ENCODE data around the gene EGLN1.

The EGLN1 gene

DNA sequence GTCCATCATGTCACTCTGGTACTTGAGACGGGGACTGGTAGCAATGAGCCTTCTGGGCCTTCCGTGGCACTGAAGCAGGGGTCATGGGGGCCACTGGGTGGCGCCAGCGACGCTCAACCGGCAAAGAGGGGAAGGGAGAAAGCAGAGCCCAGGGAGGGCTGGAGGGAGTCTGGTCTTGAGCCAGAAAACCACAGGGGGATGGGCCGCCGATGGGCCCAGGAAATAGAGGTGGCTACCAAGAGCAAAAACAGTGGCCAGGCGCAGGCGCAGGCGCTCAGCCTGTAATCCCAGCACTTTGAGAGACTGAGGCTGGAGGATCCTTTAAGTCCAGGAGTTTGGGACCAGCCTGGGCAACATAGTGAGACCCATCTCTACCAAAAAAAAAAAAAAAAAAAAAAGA, 106.2 kb downstream of the EGLN1 start:
- Histone ChIP-seq H3K27ac (no peak overlapping the region), H4K20me1 (no peaks in the 10 kb centered on the region), H3K4me1 (no peaks in the 10 kb centered on the region), H3K9me3 (replicated peaks in 1 of 11) (peaks cover 8 to 11% (median 10%) of the 10 kb centered on the region in 11 experiments; a peak in 21 of 22 replicates), H3K36me3 (no peaks in the 10 kb centered on the region), H3K4me3 (no peak overlapping the region), H3K27me3 (no peaks in the 10 kb centered on the region), H3K9ac (no peak overlapping the region), H3K4me2 (no peak overlapping the region)
- no peak for TF ChIP-seq Cebpa-rat (IDR thresholded peaks at IDR 0.05)
